ENCODE data around the gene NELFB. TPM values are rescaled to one million over a fixed set of nuclear protein-coding genes. Genes with fewer than 3 reads are reported as not detected.

Gene NELFB
- total RNA-seq, 1 experiment from 2014 or later: 72.6 TPM

- intact Hi-C loops (cut with micrococcal nuclease; ENCODE audit: unreplicated experiment): loop anchor here (2.0 kb wide), 1 partner anchor 40 kb away; the partner anchor contains the start of gene TPRN
- TF ChIP-seq, protein P1, sequence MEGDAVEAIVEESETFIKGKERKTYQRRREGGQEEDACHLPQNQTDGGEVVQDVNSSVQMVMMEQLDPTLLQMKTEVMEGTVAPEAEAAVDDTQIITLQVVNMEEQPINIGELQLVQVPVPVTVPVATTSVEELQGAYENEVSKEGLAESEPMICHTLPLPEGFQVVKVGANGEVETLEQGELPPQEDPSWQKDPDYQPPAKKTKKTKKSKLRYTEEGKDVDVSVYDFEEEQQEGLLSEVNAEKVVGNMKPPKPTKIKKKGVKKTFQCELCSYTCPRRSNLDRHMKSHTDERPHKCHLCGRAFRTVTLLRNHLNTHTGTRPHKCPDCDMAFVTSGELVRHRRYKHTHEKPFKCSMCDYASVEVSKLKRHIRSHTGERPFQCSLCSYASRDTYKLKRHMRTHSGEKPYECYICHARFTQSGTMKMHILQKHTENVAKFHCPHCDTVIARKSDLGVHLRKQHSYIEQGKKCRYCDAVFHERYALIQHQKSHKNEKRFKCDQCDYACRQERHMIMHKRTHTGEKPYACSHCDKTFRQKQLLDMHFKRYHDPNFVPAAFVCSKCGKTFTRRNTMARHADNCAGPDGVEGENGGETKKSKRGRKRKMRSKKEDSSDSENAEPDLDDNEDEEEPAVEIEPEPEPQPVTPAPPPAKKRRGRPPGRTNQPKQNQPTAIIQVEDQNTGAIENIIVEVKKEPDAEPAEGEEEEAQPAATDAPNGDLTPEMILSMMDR (conservative IDR thresholded peaks at IDR 0.05; ENCODE audit: low read depth, low read length): no peak
- TF ChIP-seq EZH2 (IDR thresholded peaks at IDR 0.05; ENCODE audit: borderline replicate concordance, low read depth, low read length, poor library complexity, severe bottlenecking): no peak
- peaks cover 24% of the 10 kb centered on the region for H3K36me3 ChIP-seq (ENCODE audit: insufficient read depth, low read length, poor library complexity, severe bottlenecking)
- H3K4me3 ChIP-seq (ENCODE audit: low read depth, low read length, poor library complexity, severe bottlenecking): peak overlapping the region; percentile 97
- H3K4me1 ChIP-seq (ENCODE audit: insufficient read depth, low read length, poor library complexity, severe bottlenecking): peaks cover 44% of the 10 kb centered on the region
- peak overlapping the region; percentile 98 for H3K27ac ChIP-seq (ENCODE audit: low read depth, low read length, poor library complexity, severe bottlenecking)
- H3K9me3 ChIP-seq (ENCODE audit: low read depth, low read length, poor library complexity, severe bottlenecking): no peaks in the 10 kb centered on the region
- POLR2A ChIA-PET (ENCODE audit: low non-redundant PET): interaction anchor here (0.6 to 1.2 kb wide), 6 partner anchors 13 to 346 kb away, joined by 3 to 16 read pairs (median 4); partner anchors contain the start of genes NELFB and RNF224
- peak; percentile 78 for DNase-seq (ENCODE audit: low spot score)
- CTCF ChIA-PET: interaction anchor here (0.5 to 0.6 kb wide), 2 partner anchors 89 to 440 kb away, joined by 13 to 15 read pairs; no protein-coding TSS in a partner anchor
- no peaks in the 10 kb centered on the region for H3K27me3 ChIP-seq (replicated peaks; ENCODE audit: insufficient read depth, low read depth, low read length, poor library complexity)
- BruUV-seq (replicated peaks): no TSS peak
Observed at GRCh38 chr9:137240318-137240840, 14.7 kb upstream of the NELFB start.

- H3K36me3 ChIP-seq (ENCODE audit: insufficient read depth, low read length, poor library complexity, severe bottlenecking): peaks cover 24% of the 10 kb centered on the region
Observed at GRCh38 chr9:137240841-137241489, 14.2 kb upstream of the NELFB start, which contains the start of gene TUBB4B. Gene TUBB4B (plus strand): TSS chr9:137241287. CDS start chr9:137241361, 74 bp downstream.

More at GRCh38 chr9:137240841-137241489, 14.2 kb upstream of the NELFB start, which contains the start of gene TUBB4B:
- BruUV-seq (replicated peaks): no TSS peak
- POLR2A ChIA-PET (ENCODE audit: low non-redundant PET): interaction anchor here (0.6 to 1.2 kb wide), 6 partner anchors 14 to 347 kb away, joined by 3 to 16 read pairs (median 4); partner anchors contain the start of genes NELFB and RNF224
- Histone ChIP-seq H3K27ac (ENCODE audit: low read depth, low read length, poor library complexity, severe bottlenecking) (peak within 1 kb of the TSS; percentile 98), H3K4me3 (ENCODE audit: low read depth, low read length, poor library complexity, severe bottlenecking) (peak within 1 kb of the TSS; percentile 97), H3K27me3 (replicated peaks; ENCODE audit: insufficient read depth, low read depth, low read length, poor library complexity) (no peaks in the 10 kb centered on the region), H3K9me3 (ENCODE audit: low read depth, low read length, poor library complexity, severe bottlenecking) (no peaks in the 10 kb centered on the region), H3K4me1 (ENCODE audit: insufficient read depth, low read length, poor library complexity, severe bottlenecking) (peaks cover 44% of the 10 kb centered on the region)
- intact Hi-C loops (cut with micrococcal nuclease; ENCODE audit: unreplicated experiment): loop anchor here (2.0 kb wide), 1 partner anchor 40 kb away; the partner anchor contains the start of gene TPRN
- CTCF ChIA-PET: interaction anchor here (0.5 to 0.6 kb wide), 2 partner anchors 90 to 441 kb away, joined by 13 to 15 read pairs; no protein-coding TSS in a partner anchor
- TF ChIP-seq EZH2 (IDR thresholded peaks at IDR 0.05; ENCODE audit: borderline replicate concordance, low read depth, low read length, poor library complexity, severe bottlenecking): no peak
- TF ChIP-seq, protein P1 (conservative IDR thresholded peaks at IDR 0.05; ENCODE audit: low read depth, low read length): no peak
- DNase-seq (ENCODE audit: low spot score): peak; percentile 100
